ENCODE measurements around the gene FGGY. TPM values are rescaled to one million over a fixed set of nuclear protein-coding genes. Genes with fewer than 3 reads are reported as not detected.

FGGY gene
- total and polyA plus RNA-seq, 7 experiments from 2014 or later: 2.5 to 15.2 (median 11.2) TPM

DNA sequence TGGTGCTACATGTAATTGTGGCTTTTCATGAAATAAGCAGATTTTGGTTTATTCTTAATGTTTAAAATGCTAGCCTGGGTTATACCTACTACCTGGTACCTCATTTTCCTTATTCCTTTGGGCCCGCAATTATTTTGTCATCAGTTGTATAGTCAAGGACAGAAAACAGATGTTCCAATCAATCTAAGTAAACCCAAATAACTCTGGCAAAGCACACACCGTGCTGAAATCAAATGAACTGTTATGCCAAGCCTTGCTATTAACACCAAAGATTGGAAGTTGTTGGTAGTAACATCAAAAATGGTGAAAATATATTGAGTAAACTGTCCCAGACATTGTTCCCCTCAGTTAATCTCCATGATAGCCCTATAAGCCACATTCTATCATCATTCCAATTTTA lies 248.9 kb downstream of the FGGY start:
- H3K27ac Mint-ChIP-seq: no peak overlapping the region
- H3K4me3 ChIP-seq (ENCODE audit: low read length): no peak overlapping the region
- CTCF ChIA-PET: no interaction called here

DNA sequence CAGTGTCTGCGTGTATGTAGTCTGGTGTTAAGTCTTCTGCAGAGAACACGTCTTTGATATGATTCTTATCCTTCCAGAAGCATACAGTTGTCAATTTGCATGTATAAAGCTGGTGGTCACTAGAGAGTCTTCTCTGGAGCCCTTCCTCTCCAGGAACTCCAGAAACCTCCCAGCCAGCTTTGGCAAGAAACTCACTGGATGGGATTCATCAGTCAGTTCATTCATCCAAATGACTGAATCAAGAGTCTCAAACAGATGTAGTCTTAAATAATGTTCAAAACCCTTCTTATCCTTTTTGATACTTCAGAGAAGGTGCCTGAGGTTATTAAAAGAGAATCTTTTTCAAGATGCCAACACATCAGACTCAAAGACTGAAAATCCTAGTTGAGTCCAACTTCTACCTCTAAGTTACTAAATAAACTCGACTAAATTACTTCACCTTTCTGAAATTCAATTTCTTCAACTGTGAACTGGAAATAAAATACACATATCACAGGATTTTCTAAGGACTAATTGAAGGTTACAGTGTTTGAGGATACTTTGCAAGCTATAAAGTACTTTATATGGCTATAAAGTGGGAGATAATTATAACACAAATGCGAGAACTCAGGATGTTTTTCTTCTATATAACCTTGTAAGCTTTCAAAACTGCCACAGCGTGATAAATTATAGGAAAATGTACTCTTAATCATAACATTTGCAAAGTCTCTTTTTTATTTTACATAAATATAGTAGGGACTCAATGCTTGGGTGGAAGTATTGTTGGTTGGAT lies 252.4 kb downstream of the FGGY start:
- H3K9me3 Mint-ChIP-seq: peaks cover 0 to under 1% (median 0%) of the 10 kb centered on the region in 11 donors
- Histone ChIP-seq H3K36me3 (ENCODE audit: control insufficient read depth in 2 of 3, insufficient read depth in 3 of 3, low read length in 3 of 3) (peaks cover 0 to 2% (median 0%) of the 10 kb centered on the region in 3 experiments), H3K9me3 (ENCODE audit: control insufficient read depth in 2 of 3, low read length in 3 of 3) (no peaks in the 10 kb centered on the region), H3K4me3 (ENCODE audit: low read length) (no peak overlapping the region), H3K4me1 (ENCODE audit: control insufficient read depth in 2 of 2, insufficient read depth in 2 of 2, low read length in 2 of 2) (peaks cover 0 to 9% of the 10 kb centered on the region in 2 donors), H3K27me3 (ENCODE audit: control insufficient read depth in 2 of 2, insufficient read depth in 2 of 2, low read length in 2 of 2) (no peaks in the 10 kb centered on the region), H3K27ac (ENCODE audit: low read depth, low read length) (no peak overlapping the region)
- no peaks in the 10 kb centered on the region for H3K27me3 Mint-ChIP-seq
- CTCF ChIA-PET: no interaction called here
- no peak overlapping the region for H3K4me3 Mint-ChIP-seq
- intact Hi-C loops (cut with micrococcal nuclease): no loop called here
- no peak overlapping the region for H3K27ac Mint-ChIP-seq
- peaks cover 0 to 5% (median 4%) of the 10 kb centered on the region in 5 donors for H3K36me3 Mint-ChIP-seq
- POLR2A ChIA-PET: no interaction called here
- peaks cover 0 to 8% (median 0%) of the 10 kb centered on the region in 7 donors for H3K4me1 Mint-ChIP-seq
- DNase-seq (no peak), ATAC-seq (no peak)

More for the DNA sequence above, 248.9 kb downstream of the FGGY start:
- no peak overlapping the region for H3K27ac ChIP-seq (ENCODE audit: low read depth, low read length)
- POLR2A ChIA-PET: no interaction called here
- intact Hi-C loops (cut with micrococcal nuclease): no loop called here
- H3K4me3 Mint-ChIP-seq: no peak overlapping the region
- H3K4me1 Mint-ChIP-seq: peaks cover 0 to 9% (median 0%) of the 10 kb centered on the region in 7 donors
- H3K4me1 ChIP-seq (ENCODE audit: control insufficient read depth in 2 of 2, insufficient read depth in 2 of 2, low read length in 2 of 2): peaks cover 0 to 9% of the 10 kb centered on the region in 2 donors
- DNase-seq: no peak
- no peaks in the 10 kb centered on the region for H3K27me3 Mint-ChIP-seq
- H3K36me3 Mint-ChIP-seq: no peaks in the 10 kb centered on the region
- no peaks in the 10 kb centered on the region for H3K9me3 ChIP-seq (ENCODE audit: control insufficient read depth in 2 of 3, low read length in 3 of 3)
- no peak for ATAC-seq
- H3K36me3 ChIP-seq (ENCODE audit: control insufficient read depth in 2 of 3, insufficient read depth in 3 of 3, low read length in 3 of 3): no peaks in the 10 kb centered on the region
- H3K27me3 ChIP-seq (ENCODE audit: control insufficient read depth in 2 of 2, insufficient read depth in 2 of 2, low read length in 2 of 2): no peaks in the 10 kb centered on the region
- no peaks in the 10 kb centered on the region for H3K9me3 Mint-ChIP-seq

DNA sequence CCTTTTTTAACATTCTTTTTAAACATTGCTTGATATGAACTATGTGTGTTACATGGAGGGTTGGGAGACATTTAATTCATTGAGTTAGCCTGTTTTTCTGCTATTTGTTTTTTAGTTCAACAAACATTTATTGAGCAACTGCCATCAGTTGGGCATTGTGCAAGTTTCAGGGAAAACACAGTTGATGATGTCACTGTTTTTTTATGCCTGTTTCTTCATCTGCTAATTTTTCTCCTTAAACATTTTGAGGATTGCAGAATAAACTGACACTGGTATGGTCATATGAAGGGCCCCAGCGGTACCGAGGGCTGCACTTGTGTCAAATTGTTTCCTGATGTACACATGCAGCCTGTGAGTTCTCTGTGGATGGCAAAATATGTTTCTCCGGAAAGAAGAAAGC lies 253.0 kb downstream of the FGGY start:
- intact Hi-C loops (cut with micrococcal nuclease): no loop called here

DNA sequence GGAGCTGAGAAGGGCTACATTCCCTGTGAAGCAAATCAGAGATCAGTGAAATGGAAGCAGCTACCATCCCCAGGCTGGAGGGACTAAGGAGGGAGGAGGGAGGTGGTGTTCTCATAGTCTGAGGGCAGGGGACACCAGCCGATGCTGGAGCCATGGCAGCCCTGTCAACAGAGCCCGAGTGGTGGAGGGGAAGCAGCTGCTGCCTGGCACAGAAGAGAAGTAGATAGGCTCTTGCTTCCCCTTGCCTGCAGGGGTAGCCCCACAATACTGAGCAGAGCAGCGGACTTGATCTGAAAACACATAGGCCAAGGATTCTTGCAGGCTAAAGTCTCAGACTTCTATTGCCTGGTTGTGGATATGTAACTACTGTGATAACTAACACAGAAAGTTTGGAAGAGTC lies 255.1 kb downstream of the FGGY start:
- CTCF ChIA-PET: no interaction called here
- Mint-ChIP-seq H3K27ac (no peak overlapping the region), H3K36me3 (peaks cover 3 to 28% (median 19%) of the 10 kb centered on the region in 5 donors), H3K9me3 (peaks cover 0 to 7% (median 0%) of the 10 kb centered on the region in 11 donors), H3K27me3 (no peaks in the 10 kb centered on the region), H3K4me1 (peaks cover 0 to 5% (median 0%) of the 10 kb centered on the region in 7 donors), H3K4me3 (no peak overlapping the region)
- ATAC-seq: peak; percentile 54
- Histone ChIP-seq H3K9me3 (ENCODE audit: control insufficient read depth in 2 of 3, low read length in 3 of 3) (no peaks in the 10 kb centered on the region), H3K36me3 (ENCODE audit: control insufficient read depth in 2 of 3, insufficient read depth in 3 of 3, low read length in 3 of 3) (peaks cover 0 to 10% (median 0%) of the 10 kb centered on the region in 3 experiments), H3K4me1 (ENCODE audit: control insufficient read depth in 2 of 2, insufficient read depth in 2 of 2, low read length in 2 of 2) (no peaks in the 10 kb centered on the region), H3K27ac (ENCODE audit: low read depth, low read length) (no peak overlapping the region), H3K4me3 (ENCODE audit: low read length) (no peak overlapping the region), H3K27me3 (ENCODE audit: control insufficient read depth in 2 of 2, insufficient read depth in 2 of 2, low read length in 2 of 2) (no peaks in the 10 kb centered on the region)
- intact Hi-C loops (cut with micrococcal nuclease): no loop called here
- no peak for DNase-seq
- POLR2A ChIA-PET: no interaction called here

More for the DNA sequence above, 253.0 kb downstream of the FGGY start:
- no peaks in the 10 kb centered on the region for H3K27me3 ChIP-seq (ENCODE audit: control insufficient read depth in 2 of 2, insufficient read depth in 2 of 2, low read length in 2 of 2)
- peaks cover 0 to 5% (median 0%) of the 10 kb centered on the region in 7 donors for H3K4me1 Mint-ChIP-seq
- H3K27ac Mint-ChIP-seq: no peak overlapping the region
- DNase-seq (no peak), ATAC-seq (peak; percentile 57)
- peaks cover 0 to 3% of the 10 kb centered on the region in 2 donors for H3K4me1 ChIP-seq (ENCODE audit: control insufficient read depth in 2 of 2, insufficient read depth in 2 of 2, low read length in 2 of 2)
- no peak overlapping the region for H3K4me3 ChIP-seq (ENCODE audit: low read length)
- H3K36me3 Mint-ChIP-seq: peaks cover 0 to 11% (median 11%) of the 10 kb centered on the region in 5 donors
- CTCF ChIA-PET: interaction anchor here (0.7 kb wide), 1 partner anchor 19 kb away, joined by 3 read pairs; no protein-coding TSS in a partner anchor
- POLR2A ChIA-PET: no interaction called here
- H3K9me3 ChIP-seq (ENCODE audit: control insufficient read depth in 2 of 3, low read length in 3 of 3): no peaks in the 10 kb centered on the region
- peaks cover 0 to 1% (median 0%) of the 10 kb centered on the region in 11 donors for H3K9me3 Mint-ChIP-seq
- H3K27me3 Mint-ChIP-seq: no peaks in the 10 kb centered on the region
- no peak overlapping the region for H3K4me3 Mint-ChIP-seq
- no peak overlapping the region for H3K27ac ChIP-seq (ENCODE audit: low read depth, low read length)
- H3K36me3 ChIP-seq (ENCODE audit: control insufficient read depth in 2 of 3, insufficient read depth in 3 of 3, low read length in 3 of 3): peaks cover 0 to 5% (median 0%) of the 10 kb centered on the region in 3 experiments

DNA sequence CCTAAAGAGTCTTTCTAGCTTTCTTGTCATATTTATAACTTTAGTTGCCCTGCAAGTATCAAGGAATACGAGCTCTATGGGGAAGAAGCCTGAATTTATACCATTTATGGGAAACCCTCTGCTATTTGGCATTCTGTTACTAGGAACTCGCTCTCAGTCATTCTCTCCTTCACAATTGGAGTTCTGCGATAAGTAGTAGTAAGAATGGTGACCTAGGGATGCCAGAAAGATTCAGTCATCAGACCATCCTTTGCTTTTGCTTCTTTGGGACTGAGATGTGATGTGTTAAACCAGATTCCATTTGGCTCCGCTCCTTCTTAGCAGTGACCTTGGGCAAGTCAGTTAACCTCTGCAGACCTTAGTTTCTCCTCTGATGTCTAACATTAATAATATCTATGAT lies 256.5 kb downstream of the FGGY start:
- no peaks in the 10 kb centered on the region for H3K27me3 ChIP-seq (ENCODE audit: control insufficient read depth in 2 of 2, insufficient read depth in 2 of 2, low read length in 2 of 2)
- ChIA-PET CTCF (no interaction called here), POLR2A (no interaction called here)
- Mint-ChIP-seq H3K27ac (no peak overlapping the region), H3K4me1 (peaks cover 0 to 5% (median 0%) of the 10 kb centered on the region in 7 donors), H3K27me3 (no peaks in the 10 kb centered on the region), H3K9me3 (peaks cover 3 to 21% (median 7%) of the 10 kb centered on the region in 11 donors), H3K36me3 (peaks cover 8 to 40% (median 30%) of the 10 kb centered on the region in 5 donors), H3K4me3 (no peak overlapping the region)
- no peaks in the 10 kb centered on the region for H3K4me1 ChIP-seq (ENCODE audit: control insufficient read depth in 2 of 2, insufficient read depth in 2 of 2, low read length in 2 of 2)
- ATAC-seq (no peak), DNase-seq (no peak)
- H3K9me3 ChIP-seq (ENCODE audit: control insufficient read depth in 2 of 3, low read length in 3 of 3): peaks cover 0 to 6% (median 0%) of the 10 kb centered on the region in 3 experiments
- peaks cover 0 to 10% (median 0%) of the 10 kb centered on the region in 3 experiments for H3K36me3 ChIP-seq (ENCODE audit: control insufficient read depth in 2 of 3, insufficient read depth in 3 of 3, low read length in 3 of 3)
- no peak overlapping the region for H3K27ac ChIP-seq (ENCODE audit: low read depth, low read length)
- H3K4me3 ChIP-seq (ENCODE audit: low read length): no peak overlapping the region
- intact Hi-C loops (cut with micrococcal nuclease): no loop called here

DNA sequence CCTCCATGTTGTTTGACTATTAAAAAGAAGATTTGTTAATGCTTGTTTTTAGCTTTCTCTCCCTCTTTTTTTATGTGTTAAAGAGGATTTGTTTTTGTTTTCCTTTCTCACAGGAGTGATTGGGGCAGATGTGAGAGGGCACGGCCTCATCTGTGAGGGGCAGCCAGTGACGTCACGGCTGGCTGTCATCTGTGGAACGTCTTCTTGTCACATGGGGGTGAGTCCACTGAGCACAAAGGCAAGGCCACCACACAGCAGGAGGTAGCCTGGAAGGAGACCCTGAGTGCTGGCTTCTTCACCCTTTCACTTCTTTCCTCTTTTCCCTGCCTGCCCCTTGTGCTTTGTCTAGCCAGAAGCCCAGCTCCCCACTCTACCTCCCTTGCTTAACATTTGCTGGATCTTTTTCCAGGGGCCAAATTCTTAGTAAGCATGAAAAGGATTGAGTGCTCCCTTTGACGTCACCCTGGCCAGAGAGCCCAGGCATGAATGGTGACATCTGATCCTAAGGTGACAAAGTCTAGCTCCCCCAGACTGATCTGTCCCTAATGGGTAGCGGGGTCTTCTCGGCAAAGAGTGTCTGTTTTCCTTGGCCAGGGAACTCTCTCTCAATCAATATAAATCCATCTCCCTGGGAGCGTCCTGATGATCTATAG lies 257.2 kb downstream of the FGGY start:
- CTCF ChIA-PET: no interaction called here
- intact Hi-C loops (cut with micrococcal nuclease): no loop called here
- peaks cover 0 to 10% (median 0%) of the 10 kb centered on the region in 3 experiments for H3K36me3 ChIP-seq (ENCODE audit: control insufficient read depth in 2 of 3, insufficient read depth in 3 of 3, low read length in 3 of 3)
- peaks cover 11 to 47% (median 37%) of the 10 kb centered on the region in 5 donors for H3K36me3 Mint-ChIP-seq
- no peak overlapping the region for H3K4me3 Mint-ChIP-seq
- no peak overlapping the region for H3K4me3 ChIP-seq (ENCODE audit: low read length)
- H3K27ac Mint-ChIP-seq: no peak overlapping the region
- H3K4me1 Mint-ChIP-seq: peaks cover 0 to 5% (median 0%) of the 10 kb centered on the region in 7 donors
- no peak overlapping the region for H3K27ac ChIP-seq (ENCODE audit: low read depth, low read length)
- no peaks in the 10 kb centered on the region for H3K4me1 ChIP-seq (ENCODE audit: control insufficient read depth in 2 of 2, insufficient read depth in 2 of 2, low read length in 2 of 2)
- POLR2A ChIA-PET: no interaction called here
- H3K9me3 Mint-ChIP-seq: peaks cover 3 to 28% (median 10%) of the 10 kb centered on the region in 11 donors
- H3K9me3 ChIP-seq (ENCODE audit: control insufficient read depth in 2 of 3, low read length in 3 of 3): peaks cover 0 to 6% (median 0%) of the 10 kb centered on the region in 3 experiments
- no peaks in the 10 kb centered on the region for H3K27me3 Mint-ChIP-seq
- DNase-seq (no peak), ATAC-seq (no peak)
- no peaks in the 10 kb centered on the region for H3K27me3 ChIP-seq (ENCODE audit: control insufficient read depth in 2 of 2, insufficient read depth in 2 of 2, low read length in 2 of 2)
